ENCODE data around the gene DST.

GRCh38 chr6:56573624-56574023, 69.1 kb downstream of the DST start:
- TF ChIP-seq CTCF (IDR thresholded peaks at IDR 0.05) (no peak), POLR2AphosphoS5 (IDR thresholded peaks at IDR 0.05) (no peak), POLR2A (IDR thresholded peaks at IDR 0.05) (no peak)
